Measurements from ENCODE around the gene SORBS2.
"Not testable (repeated sequence)": the region's sequence is repeated elsewhere in the genome, so short reads cannot be mapped to it uniquely, and the experiment has no call there.

The SORBS2 gene

GRCh38 chr4:185712350-185713024, 99.5 kb downstream of the SORBS2 start:
- DNase-seq (ENCODE audit: low read depth) = no peak

GRCh38 chr4:185711726-185712125, 100.3 kb downstream of the SORBS2 start:
- DNase-seq (ENCODE audit: low read depth) = no peak

- DNase-seq (ENCODE audit: low read depth) = no peak
Observed at GRCh38 chr4:185710487-185710995, 101.5 kb downstream of the SORBS2 start.

GRCh38 chr4:185709802-185710486, 102.0 kb downstream of the SORBS2 start:
- no peak for DNase-seq (ENCODE audit: low read depth)

- no peak for DNase-seq (ENCODE audit: low read depth)
Observed at GRCh38 chr4:185708348-185708747, 103.6 kb downstream of the SORBS2 start.

- DNase-seq (ENCODE audit: low read depth) = not testable (repeated sequence)
Observed at GRCh38 chr4:185707622-185708021, 104.4 kb downstream of the SORBS2 start.

- no peak for DNase-seq (ENCODE audit: low read depth)
Observed at GRCh38 chr4:185702147-185702663, 109.8 kb downstream of the SORBS2 start.

GRCh38 chr4:185700630-185701029, 111.4 kb downstream of the SORBS2 start:
- DNase-seq (ENCODE audit: low read depth) = no peak

GRCh38 chr4:185700048-185700447, 111.9 kb downstream of the SORBS2 start:
- no peak for DNase-seq (ENCODE audit: low read depth)

- DNase-seq (ENCODE audit: low read depth) = no peak
Observed at GRCh38 chr4:185697488-185697887, 114.5 kb downstream of the SORBS2 start.

- DNase-seq (ENCODE audit: low read depth) = no peak
Observed at GRCh38 chr4:185695743-185696142, 116.3 kb downstream of the SORBS2 start.

- no peak for DNase-seq (ENCODE audit: low read depth)
Observed at GRCh38 chr4:185693548-185694215, 118.3 kb downstream of the SORBS2 start.

- DNase-seq (ENCODE audit: low read depth) = no peak
Observed at GRCh38 chr4:185689407-185689806, 122.6 kb downstream of the SORBS2 start.

GRCh38 chr4:185685804-185686203, 126.2 kb downstream of the SORBS2 start:
- DNase-seq (ENCODE audit: low read depth) = no peak

GRCh38 chr4:185683896-185684295, 128.1 kb downstream of the SORBS2 start:
- DNase-seq (ENCODE audit: low read depth) = no peak

GRCh38 chr4:185683222-185683621, 128.8 kb downstream of the SORBS2 start:
- DNase-seq (ENCODE audit: low read depth) = no peak

- no peak for DNase-seq (ENCODE audit: low read depth)
Observed at GRCh38 chr4:185682236-185682635, 129.8 kb downstream of the SORBS2 start.

- no peak for DNase-seq (ENCODE audit: low read depth)
Observed at GRCh38 chr4:185681604-185682003, 130.4 kb downstream of the SORBS2 start.

GRCh38 chr4:185680617-185681016, 131.4 kb downstream of the SORBS2 start:
- DNase-seq (ENCODE audit: low read depth) = no peak

GRCh38 chr4:185679523-185679922, 132.5 kb downstream of the SORBS2 start:
- DNase-seq (ENCODE audit: low read depth) = no peak

- no peak for DNase-seq (ENCODE audit: low read depth)
Observed at GRCh38 chr4:185677637-185678314, 134.2 kb downstream of the SORBS2 start.

- no peak for DNase-seq (ENCODE audit: low read depth)
Observed at GRCh38 chr4:185672618-185673017, 139.4 kb downstream of the SORBS2 start.
